H1 (cell line): ENCODE results near the gene PSD. TPM values are rescaled to one million over a fixed set of nuclear protein-coding genes. Genes with fewer than 3 reads are reported as not detected.

Experiments used
- CTCF ChIA-PET: fragments of 300-600 bp; sonication (Branson Sonifier 250); formaldehyde crosslinking; loops from one replicate; lab custom pipeline; 2021; ENCODE audit not compliant: partially characterized antibody; lab: Charles Lee
- POLR2A ChIA-PET: fragments of 300-600 bp; sonication (Branson Sonifier 250); formaldehyde crosslinking; loops from one replicate; lab custom pipeline; 2021; ENCODE audit warnings: inconsistent platforms; ENCODE audit not compliant: partially characterized antibody; lab: Charles Lee
- DNase-seq, 2 experiments: peaks; one replicate each; pipeline versions ENCODE4 v3.0.0 to v3.0.0-alpha.2; 2010 to 2022; ENCODE audit warnings: low spot score in 2 of 2, low read depth in 1 of 2, mixed read lengths in 1 of 2
- FAIRE-seq: peaks from 2 replicates; lab custom pipeline; 2011; peaks lifted over from hg19 to GRCh38; lab: Jason Lieb, UNC
- H2AFZ ChIP-seq: 2 replicates; pipeline ENCODE4 v1.8.1; 2012; ENCODE audit warnings: low read length, inconsistent platforms
- H2AK5ac ChIP-seq: 2 replicates; pipeline ENCODE4 v1.6.1; 2013; ENCODE audit warnings: low read depth, low read length
- H2BK120ac ChIP-seq: replicated peaks from 2 replicates; pipeline ENCODE3; 2013; ENCODE audit warnings: low read depth, low read length, inconsistent platforms
- H2BK12ac ChIP-seq: 2 replicates; pipeline ENCODE4 v1.6.1; 2013; ENCODE audit warnings: low read depth, low read length
- H2BK15ac ChIP-seq: 2 replicates; pipeline ENCODE4 v1.6.1; 2013; ENCODE audit warnings: low read length
- H2BK20ac ChIP-seq: 2 replicates; pipeline ENCODE4 v1.6.1; 2013; ENCODE audit warnings: low read length
- H2BK5ac ChIP-seq: 2 replicates; pipeline ENCODE4 v1.6.1; 2013; ENCODE audit warnings: low read depth, low read length
- H3K14ac ChIP-seq: 2 replicates; pipeline ENCODE4 v1.6.1; 2013; ENCODE audit warnings: inconsistent platforms; ENCODE audit not compliant: insufficient read length
- H3K18ac ChIP-seq: 2 replicates; pipeline ENCODE4 v1.6.1; 2013; ENCODE audit warnings: low read length; ENCODE audit errors: extremely low read depth
- H3K23ac ChIP-seq: 2 replicates; pipeline ENCODE4 v1.6.1; 2013; ENCODE audit warnings: inconsistent platforms; ENCODE audit not compliant: insufficient read length
- H3K23me2 ChIP-seq: 2 replicates; pipeline ENCODE4 v1.6.1; 2013; ENCODE audit warnings: low read depth, low read length
- H3K27ac ChIP-seq: 2 replicates; pipeline ENCODE4 v1.6.1; 2011; ENCODE audit warnings: low read depth, low read length, inconsistent platforms
- H3K27me3 ChIP-seq, 4 experiments: replicated peaks in 1 of 4; 1 replicate in 1 of 4; 2 replicates in 3 of 4; pipeline versions ENCODE4 v1.6.1 to v1.8.1; 2011 to 2013; ENCODE audit warnings: low read length in 3 of 4, mild to moderate bottlenecking in 3 of 4, inconsistent platforms in 2 of 4, mixed read lengths in 2 of 4, moderate library complexity in 1 of 4; ENCODE audit not compliant: control insufficient read depth in 3 of 4, insufficient read depth in 3 of 4; ENCODE audit errors: extremely low read depth in 1 of 4
- H3K36me3 ChIP-seq, 4 experiments: 2 replicates each; pipeline versions ENCODE4 v1.6.1 to v1.8.1; 2011 to 2013; ENCODE audit warnings: mild to moderate bottlenecking in 4 of 4, low read length in 3 of 4, moderate library complexity in 2 of 4, control low read depth in 1 of 4, inconsistent platforms in 1 of 4; ENCODE audit not compliant: insufficient read depth in 4 of 4, control insufficient read depth in 2 of 4
- H3K4ac ChIP-seq: replicated peaks from 2 replicates; pipeline ENCODE3; 2013; ENCODE audit warnings: low read length, low read depth, mixed read lengths, inconsistent platforms; ENCODE audit not compliant: insufficient read length
- H3K4me1 ChIP-seq, 4 experiments: replicated peaks in 1 of 4; 1 replicate in 1 of 4; 2 replicates in 3 of 4; pipeline versions ENCODE4 v1.6.1 to v1.8.1; 2011 to 2013; ENCODE audit warnings: low read length in 3 of 4, inconsistent platforms in 2 of 4, mixed read lengths in 1 of 4; ENCODE audit not compliant: insufficient read depth in 4 of 4, control insufficient read depth in 3 of 4
- H3K4me2 ChIP-seq, 2 experiments: 2 replicates each; pipeline versions ENCODE4 v1.6.1 to v1.8.1; 2011 to 2013; ENCODE audit warnings: low read depth in 2 of 2, low read length in 2 of 2, control low read depth in 1 of 2, inconsistent platforms in 1 of 2, mild to moderate bottlenecking in 1 of 2; ENCODE audit not compliant: insufficient read depth in 1 of 2
- H3K4me3 ChIP-seq, 4 experiments: fragments of 200-600, 300-600 bp in 1 of 4; sonication (generic), shearing (Covaris generic), sonication (Bioruptor Twin) in 1 of 4; 2 replicates each; pipeline versions ENCODE4 v1.5.1 to v1.8.1; 2011 to 2016; ENCODE audit warnings: low read length in 4 of 4, low read depth in 3 of 4, control low read depth in 2 of 4, inconsistent platforms in 2 of 4, mild to moderate bottlenecking in 2 of 4, mixed read lengths in 1 of 4, moderate library complexity in 1 of 4; ENCODE audit not compliant: insufficient read depth in 2 of 4; ENCODE audit errors: extremely low read depth in 1 of 4
- H3K56ac ChIP-seq: replicated peaks from 2 replicates; pipeline ENCODE3; 2013; ENCODE audit warnings: low read depth, mild to moderate bottlenecking, mixed read lengths, low read length, inconsistent platforms; ENCODE audit not compliant: insufficient read length
- H3K79me1 ChIP-seq: 2 replicates; pipeline ENCODE4 v1.6.1; 2013; ENCODE audit warnings: low read depth, low read length, control low read depth
- H3K79me2 ChIP-seq, 2 experiments: 2 replicates each; pipeline versions ENCODE4 v1.6.1 to v1.8.1; 2012 to 2013; ENCODE audit warnings: low read length in 2 of 2, mild to moderate bottlenecking in 2 of 2, inconsistent platforms in 1 of 2; ENCODE audit not compliant: insufficient read depth in 2 of 2, control insufficient read depth in 1 of 2
- H3K9ac ChIP-seq, 4 experiments: replicated peaks in 1 of 4; 1 replicate in 1 of 4; 2 replicates in 3 of 4; pipeline versions ENCODE4 v1.6.1 to v1.8.1; 2011 to 2013; ENCODE audit warnings: low read depth in 3 of 4, low read length in 3 of 4, control low read depth in 2 of 4, mild to moderate bottlenecking in 2 of 4, moderate library complexity in 2 of 4, inconsistent platforms in 1 of 4; ENCODE audit errors: extremely low read depth in 1 of 4
- H3K9me3 ChIP-seq, 2 experiments: 2 replicates each; pipeline versions ENCODE4 v1.6.1 to v1.8.1; 2012 to 2013; ENCODE audit warnings: mild to moderate bottlenecking in 2 of 2, moderate library complexity in 2 of 2, control low read depth in 1 of 2, inconsistent platforms in 1 of 2, low read depth in 1 of 2, low read length in 1 of 2, mixed read lengths in 1 of 2; ENCODE audit not compliant: insufficient read depth in 2 of 2
- H4K20me1 ChIP-seq, 2 experiments: replicated peaks in 1 of 2; 2 replicates each; pipeline versions ENCODE3 to v1.8.1; 2011 to 2013; ENCODE audit warnings: inconsistent platforms in 2 of 2, low read length in 2 of 2, mild to moderate bottlenecking in 1 of 2; ENCODE audit not compliant: insufficient read depth in 2 of 2, control insufficient read depth in 1 of 2
- H4K5ac ChIP-seq: 2 replicates; pipeline ENCODE4 v1.6.1; 2013; ENCODE audit warnings: low read length, low read depth, mixed read lengths, inconsistent platforms; ENCODE audit not compliant: insufficient read length
- H4K8ac ChIP-seq: 2 replicates; pipeline ENCODE4 v1.8.0; 2013; ENCODE audit warnings: mild to moderate bottlenecking, moderate library complexity, low read length, inconsistent platforms; ENCODE audit not compliant: insufficient read depth; ENCODE audit errors: extremely low read depth
- H4K91ac ChIP-seq: replicated peaks from 2 replicates; pipeline ENCODE3; 2013; ENCODE audit warnings: low read length, mixed read lengths, inconsistent platforms; ENCODE audit not compliant: insufficient read length
- EGR1 ChIP-seq: IDR thresholded peaks from 2 replicates; pipeline ENCODE4 v1.6.1; 2011; ENCODE audit warnings: low read depth, low read length, borderline replicate concordance
- TCF12 ChIP-seq: IDR thresholded peaks from 2 replicates; pipeline ENCODE4 v1.6.1; 2011; ENCODE audit warnings: low read depth, mild to moderate bottlenecking, low read length
- WGBS, 2 experiments: shearing (Covaris generic) in 1 of 2; methylation state at CpG; one replicate each; pipeline versions ENCODE4 v1.1.6 to v1.1.7; 2013 to 2015; ENCODE audit warnings: low lambda C conversion rate in 2 of 2, mixed read lengths in 2 of 2, inconsistent platforms in 1 of 2, low coverage in 1 of 2, missing lambda C conversion rate in 1 of 2; ENCODE audit not compliant: insufficient replicate concordance in 2 of 2, insufficient coverage in 1 of 2, insufficient read length in 1 of 2; ENCODE audit errors: extremely low coverage in 1 of 2, missing lambda C conversion rate in 1 of 2; 5-methylcytosine and 5-hydroxymethylcytosine counted together
- polyA plus RNA-seq, 7 experiments: library from polyadenylated mRNA; depleted of rRNA in 3 of 7; stranded (reverse) in 5 of 7; unstranded in 2 of 7; fragments of >200 nt in 5 of 7; fragments of 200-250 nt in 2 of 7; gene quantifications; 1 replicate in 5 of 7; 2 replicates in 1 of 7; 4 replicates in 1 of 7; pipeline versions ENCODE4 v1.2.1 to v1.2.3, GENCODE V29; 2011 to 2013; ENCODE audit warnings: missing spikeins in 2 of 7, mixed read lengths in 2 of 7
- total RNA-seq: library from RNA; stranded (reverse); fragmentation: NEBNext Ultra II Directional; extraction: Animal tissue kit (Norgen Biotek cat#: 25700); gene quantifications from 2 replicates; pipeline ENCODE4 v1.2.1, GENCODE V29; 2021

Gene PSD
- total and polyA plus RNA-seq, 2 of the 8 experiments (the other 6 are each of a cell fraction or from before 2014, with no cell fraction given) = 5.4 to 6.0 TPM

DNA sequence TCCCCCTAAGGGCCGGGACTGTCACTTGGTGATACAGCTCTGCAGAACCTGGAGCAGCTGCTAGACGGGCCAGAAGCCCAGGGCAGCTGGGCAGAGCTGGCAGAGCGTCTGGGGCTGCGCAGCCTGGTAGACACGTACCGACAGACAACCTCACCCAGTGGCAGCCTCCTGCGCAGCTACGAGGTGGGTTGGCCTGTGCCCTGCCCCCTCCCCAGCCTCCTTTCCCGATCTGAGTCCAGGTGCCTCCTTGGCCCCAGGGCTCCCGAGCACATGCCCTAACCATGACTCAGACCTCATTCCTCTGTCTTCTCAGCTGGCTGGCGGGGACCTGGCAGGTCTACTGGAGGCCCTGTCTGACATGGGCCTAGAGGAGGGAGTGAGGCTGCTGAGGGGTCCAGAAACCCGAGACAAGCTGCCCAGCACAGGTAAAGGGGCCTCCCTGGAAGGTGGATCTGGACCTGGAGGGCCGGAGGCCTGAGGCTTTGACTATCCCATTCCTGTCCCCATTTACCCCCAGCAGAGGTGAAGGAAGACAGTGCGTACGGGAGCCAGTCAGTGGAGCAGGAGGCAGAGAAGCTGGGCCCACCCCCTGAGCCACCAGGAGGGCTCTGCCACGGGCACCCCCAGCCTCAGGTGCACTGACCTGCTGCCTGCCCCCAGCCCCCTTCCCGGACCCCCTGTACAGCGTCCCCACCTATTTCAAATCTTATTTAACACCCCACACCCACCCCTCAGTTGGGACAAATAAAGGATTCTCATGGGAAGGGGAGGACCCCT lies 16.7 kb downstream of the PSD start:
- Histone ChIP-seq H3K14ac (no peak overlapping the region), H3K9ac (no peak overlapping the region), H3K79me1 (no peaks in the 10 kb centered on the region), H3K27ac (no peak overlapping the region), H3K4ac (no peak overlapping the region), H2BK120ac (no peak overlapping the region), H3K18ac (no peak overlapping the region), H3K27me3 (peaks cover 0 to 8% (median 1%) of the 10 kb centered on the region in 4 experiments; a peak in 3 of 7 replicates), H3K9me3 (no peaks in the 10 kb centered on the region), H3K4me1 (peaks cover 0 to 10% (median 4%) of the 10 kb centered on the region in 4 experiments; a peak in 4 of 7 replicates), H2BK20ac (no peak overlapping the region), H2BK15ac (no peak overlapping the region), H2BK5ac (no peak overlapping the region), H3K4me3 (no peak overlapping the region), H4K8ac (no peak overlapping the region; the same call in 1 of the 2 replicates), H4K5ac (no peak overlapping the region), H4K20me1 (peaks cover 3 to 7% of the 10 kb centered on the region in 2 experiments), H3K79me2 (no peaks in the 10 kb centered on the region), H2BK12ac (no peak overlapping the region), H3K4me2 (no peak overlapping the region), H3K23ac (no peak overlapping the region), H2AK5ac (no peak overlapping the region), H3K36me3 (peaks cover 2 to 13% (median 8%) of the 10 kb centered on the region in 4 experiments; a peak in 6 of 8 replicates), H3K56ac (no peak overlapping the region), H2AFZ (no peak overlapping the region), H3K23me2 (no peaks in the 10 kb centered on the region), H4K91ac (no peak overlapping the region)
- no peak for FAIRE-seq
- CTCF ChIA-PET = interaction anchor here (0.6 to 16.4 kb wide), 12 partner anchors 6 to 237 kb away, joined by 3 to 357 read pairs (median 18); partner anchors contain the start of genes C10orf95, CUEDC2, ELOVL3 and FBXL15
- no peak for DNase-seq
- 89% methylated on average over 18 of the region's 18 CpGs; no CpG with 5 or more reads in 1 of the 2 experiments for whole genome bisulfite sequencing, 2 experiments
- TF ChIP-seq EGR1 (no peak), TCF12 (no peak)
- POLR2A ChIA-PET = interaction anchor here (0.8 to 6.1 kb wide), 3 partner anchors 14 to 49 kb away, joined by 4 to 38 read pairs (median 5); partner anchors contain the start of genes C10orf95 and FBXL15
